PC-9 (cell line): ENCODE measurements around the gene IQCK. TPM values are rescaled to one million over a fixed set of nuclear protein-coding genes. Genes with fewer than 3 reads are reported as not detected.

Experiments used
- BruUV-seq: library from RNA; stranded (reverse); fragments of 400-500 nt; replicated peaks from 2 replicates; lab custom pipeline; 2021; lab: Mats Ljungman, UMichigan
- CTCF ChIA-PET: fragments of 300-600 bp; sonication (Branson Sonifier 250); formaldehyde crosslinking; loops from one replicate; lab custom pipeline; 2022; ENCODE audit warnings: antibody characterized with exemption; lab: Charles Lee
- POLR2A ChIA-PET: fragments of 300-600 bp; sonication (Branson Sonifier 250); formaldehyde crosslinking; loops from one replicate; lab custom pipeline; 2022; ENCODE audit warnings: antibody characterized with exemption; ENCODE audit not compliant: unreplicated experiment; lab: Charles Lee
- DNase-seq, 2 experiments: peaks; one replicate each; pipeline versions ENCODE4 v3.0.0 to v3.0.0-alpha.2; 2015 to 2022; ENCODE audit warnings: mixed read lengths in 1 of 2
- H2AFZ ChIP-seq: fragments of 200-600 bp; sonication (generic); 2 replicates; pipeline ENCODE4 v1.8.1; 2017; ENCODE audit warnings: antibody characterized with exemption
- H3F3A ChIP-seq: fragments of 200-600 bp; sonication (generic); 2 replicates; pipeline ENCODE4 v1.8.1; 2017; ENCODE audit warnings: antibody characterized with exemption, mild to moderate bottlenecking, low read depth; ENCODE audit not compliant: insufficient read depth
- H3K27ac ChIP-seq: fragments of 200-600 bp; sonication (generic); 2 replicates; pipeline ENCODE4 v1.6.1; 2016; ENCODE audit warnings: mixed run types
- H3K27me3 ChIP-seq: fragments of 200-600 bp; sonication (generic); 2 replicates; pipeline ENCODE4 v1.6.1; 2016; ENCODE audit warnings: low read depth, mixed run types; ENCODE audit not compliant: insufficient read depth
- H3K36me3 ChIP-seq: fragments of 200-600 bp; sonication (generic); 2 replicates; pipeline ENCODE4 v1.6.1; 2016; ENCODE audit warnings: low read depth, mixed run types
- H3K4me1 ChIP-seq: fragments of 200-600 bp; sonication (generic); replicated peaks from 2 replicates; pipeline ENCODE4 v1.6.1; 2016; ENCODE audit warnings: mixed run types; ENCODE audit not compliant: insufficient read depth
- H3K4me2 ChIP-seq: fragments of 200-600 bp; sonication (generic); 2 replicates; pipeline ENCODE4 v1.6.1; 2017; ENCODE audit warnings: mixed run types
- H3K4me3 ChIP-seq: fragments of 200-600 bp; sonication (generic); 2 replicates; pipeline ENCODE4 v1.6.1; 2016; ENCODE audit warnings: mixed run types
- H3K79me2 ChIP-seq: fragments of 200-600 bp; sonication (generic); 2 replicates; pipeline ENCODE4 v1.6.1; 2017; ENCODE audit warnings: low read depth, mixed run types
- H3K9me2 ChIP-seq: fragments of 200-600 bp; sonication (generic); 2 replicates; pipeline ENCODE4 v1.8.1; 2017; ENCODE audit warnings: mild to moderate bottlenecking; ENCODE audit not compliant: insufficient read depth
- H3K9me3 ChIP-seq: fragments of 200-600 bp; sonication (generic); 2 replicates; pipeline ENCODE4 v1.8.1; 2016; ENCODE audit warnings: low read depth; ENCODE audit not compliant: insufficient read depth
- H4K20me1 ChIP-seq: fragments of 200-600 bp; sonication (generic); 2 replicates; pipeline ENCODE4 v1.8.1; 2017; ENCODE audit not compliant: insufficient read depth
- EZH2 ChIP-seq: fragments of 200-600 bp; sonication (generic); IDR thresholded peaks from 2 replicates; pipeline ENCODE4 v1.8.0; 2017; ENCODE audit warnings: antibody characterized with exemption, low read depth
- intact Hi-C: fragments of 100-400 bp; cut with micrococcal nuclease; formaldehyde crosslinking; loops from one replicate; pipeline ENCODE4 v1.10.0; 2022; ENCODE audit not compliant: unreplicated experiment
- total RNA-seq: library from RNA; stranded (reverse); gene quantifications from 2 replicates; pipeline ENCODE4 v1.2.3, GENCODE V29; 2021
- TF ChIP-seq, protein P1 (sequence below): fragments of 200-600 bp; sonication (generic); conservative IDR thresholded peaks from 2 replicates; pipeline ENCODE4 v1.6.1; 2017; ENCODE audit warnings: mixed run types, antibody characterized with exemption, mild to moderate bottlenecking, moderate library complexity

IQCK gene
- total RNA-seq, 1 experiment from 2014 or later = 21.6 TPM

DNA sequence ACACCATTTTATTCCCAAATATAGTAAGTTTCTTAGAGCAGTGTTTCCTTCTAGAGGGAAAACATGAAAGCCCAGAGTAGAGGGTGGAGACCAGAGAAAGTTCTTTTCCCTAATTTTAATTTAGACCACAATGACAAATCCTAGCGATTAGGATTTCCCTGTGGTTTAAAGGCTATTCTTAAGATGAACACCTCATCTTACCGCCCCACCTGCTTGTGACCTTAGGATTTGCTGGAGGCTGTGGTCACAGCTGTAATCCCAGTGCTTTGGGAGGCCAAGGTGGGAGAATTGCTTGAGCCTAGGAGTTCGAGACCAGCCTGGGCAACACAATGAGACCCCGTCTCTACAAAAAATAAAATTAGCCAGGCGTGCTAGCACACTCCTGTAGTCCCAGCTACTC is 115.5 kb downstream of the IQCK start:
- no peaks in the 10 kb centered on the region for H3K27me3 ChIP-seq
- ChIA-PET CTCF (interaction anchor here (0.6 kb wide), 1 partner anchor 111 kb away, joined by 5 read pairs; no protein-coding TSS in a partner anchor), POLR2A (no interaction called here)

DNA sequence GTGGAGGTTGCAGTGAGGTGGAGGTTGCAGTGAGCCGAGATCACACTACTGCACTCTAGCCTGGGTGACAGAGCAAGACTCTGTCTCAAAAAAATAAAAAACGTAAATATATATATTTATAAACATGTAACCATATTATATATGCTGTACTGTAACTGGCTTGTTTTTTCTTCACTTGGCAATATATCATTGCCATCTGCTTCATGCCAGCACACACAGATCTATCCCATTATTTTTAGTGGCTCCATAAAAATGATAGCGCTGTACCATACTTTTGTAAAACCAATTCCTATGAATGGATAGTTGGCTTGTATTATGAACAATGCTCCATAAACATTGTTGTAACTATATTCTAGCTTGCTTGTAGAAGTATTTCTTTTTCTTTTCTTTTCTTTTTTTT is 117.1 kb downstream of the IQCK start:
- POLR2A ChIA-PET = interaction anchor here (0.6 kb wide), 1 partner anchor 133 kb away, joined by 3 read pairs; no protein-coding TSS in a partner anchor

More for the DNA sequence above, 115.5 kb downstream of the IQCK start:
- Histone ChIP-seq H3K9me3 (no peaks in the 10 kb centered on the region), H2AFZ (no peak overlapping the region), H3F3A (no peaks in the 10 kb centered on the region), H3K9me2 (no peaks in the 10 kb centered on the region), H3K4me1 (peaks cover 14% of the 10 kb centered on the region), H3K36me3 (0 out of 2 replicates have a peak, but pooled peaks cover 4% of the 10 kb centered on the region), H3K79me2 (no peaks in the 10 kb centered on the region), H3K4me2 (no peak overlapping the region), H4K20me1 (no peaks in the 10 kb centered on the region), H3K27ac (no peak overlapping the region), H3K4me3 (no peak overlapping the region)
- DNase-seq = no peak
- no TSS peak for BruUV-seq
- intact Hi-C loops = loop anchor here (5.0 kb wide), 1 partner anchor 116 kb away; the partner anchor contains the start of genes IQCK and KNOP1
- TF ChIP-seq EZH2 = no peak
- TF ChIP-seq, protein P1, sequence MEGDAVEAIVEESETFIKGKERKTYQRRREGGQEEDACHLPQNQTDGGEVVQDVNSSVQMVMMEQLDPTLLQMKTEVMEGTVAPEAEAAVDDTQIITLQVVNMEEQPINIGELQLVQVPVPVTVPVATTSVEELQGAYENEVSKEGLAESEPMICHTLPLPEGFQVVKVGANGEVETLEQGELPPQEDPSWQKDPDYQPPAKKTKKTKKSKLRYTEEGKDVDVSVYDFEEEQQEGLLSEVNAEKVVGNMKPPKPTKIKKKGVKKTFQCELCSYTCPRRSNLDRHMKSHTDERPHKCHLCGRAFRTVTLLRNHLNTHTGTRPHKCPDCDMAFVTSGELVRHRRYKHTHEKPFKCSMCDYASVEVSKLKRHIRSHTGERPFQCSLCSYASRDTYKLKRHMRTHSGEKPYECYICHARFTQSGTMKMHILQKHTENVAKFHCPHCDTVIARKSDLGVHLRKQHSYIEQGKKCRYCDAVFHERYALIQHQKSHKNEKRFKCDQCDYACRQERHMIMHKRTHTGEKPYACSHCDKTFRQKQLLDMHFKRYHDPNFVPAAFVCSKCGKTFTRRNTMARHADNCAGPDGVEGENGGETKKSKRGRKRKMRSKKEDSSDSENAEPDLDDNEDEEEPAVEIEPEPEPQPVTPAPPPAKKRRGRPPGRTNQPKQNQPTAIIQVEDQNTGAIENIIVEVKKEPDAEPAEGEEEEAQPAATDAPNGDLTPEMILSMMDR = no peak

DNA sequence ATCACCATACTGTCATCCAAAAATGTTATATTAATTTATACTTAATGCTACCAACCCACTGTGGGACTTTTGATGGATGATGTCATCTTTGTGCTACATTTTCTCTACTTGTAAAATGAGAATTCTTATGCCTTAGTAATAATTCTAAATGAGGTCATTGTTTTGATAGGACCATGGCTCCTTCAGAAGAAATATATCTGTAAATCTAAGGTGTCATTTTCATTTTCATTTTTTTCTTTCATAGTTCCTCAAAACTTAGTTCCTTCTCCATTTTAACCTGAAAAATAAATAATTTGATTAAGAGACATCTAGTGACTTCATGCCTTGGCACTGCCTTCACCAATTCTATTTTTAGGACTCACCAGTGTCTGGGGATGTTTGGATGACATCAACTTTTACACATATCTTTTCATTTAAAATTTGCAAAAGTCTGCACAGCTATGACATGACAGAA is 117.9 kb downstream of the IQCK start:
- BruUV-seq = no TSS peak
- Histone ChIP-seq H3K4me2 (no peak overlapping the region), H3K4me3 (no peak overlapping the region), H3K9me3 (no peaks in the 10 kb centered on the region), H3K27me3 (no peaks in the 10 kb centered on the region), H3K4me1 (peaks cover 11% of the 10 kb centered on the region), H3K27ac (no peak overlapping the region), H2AFZ (no peak overlapping the region), H3K79me2 (no peaks in the 10 kb centered on the region), H3F3A (no peaks in the 10 kb centered on the region), H4K20me1 (no peaks in the 10 kb centered on the region), H3K36me3 (0 out of 2 replicates have a peak, but pooled peaks cover under 1% of the 10 kb centered on the region), H3K9me2 (no peaks in the 10 kb centered on the region)
- ChIA-PET CTCF (no interaction called here), POLR2A (no interaction called here)
- DNase-seq = no peak
- intact Hi-C loops = no loop called here
- TF ChIP-seq, protein P1 = no peak
- no peak for TF ChIP-seq EZH2

More for the DNA sequence above, 117.1 kb downstream of the IQCK start:
- no peak overlapping the region for H3K4me2 ChIP-seq
- H2AFZ ChIP-seq = no peak overlapping the region
- CTCF ChIA-PET = interaction anchor here (0.7 kb wide), 1 partner anchor 334 kb away, joined by 6 read pairs; no protein-coding TSS in a partner anchor
- no peaks in the 10 kb centered on the region for H3K9me3 ChIP-seq
- no peaks in the 10 kb centered on the region for H3F3A ChIP-seq
- no peaks in the 10 kb centered on the region for H3K9me2 ChIP-seq
- intact Hi-C loops = no loop called here
- H3K36me3 ChIP-seq = 0 out of 2 replicates have a peak, but pooled peaks cover 4% of the 10 kb centered on the region
- no TSS peak for BruUV-seq
- TF ChIP-seq, protein P1 = no peak
- TF ChIP-seq EZH2 = no peak
- DNase-seq = no peak
- H4K20me1 ChIP-seq = no peaks in the 10 kb centered on the region
- no peak overlapping the region for H3K27ac ChIP-seq
- no peak overlapping the region for H3K4me3 ChIP-seq
- H3K4me1 ChIP-seq = peaks cover 14% of the 10 kb centered on the region
- no peaks in the 10 kb centered on the region for H3K79me2 ChIP-seq
- no peaks in the 10 kb centered on the region for H3K27me3 ChIP-seq
